ENCODE results near the gene FPR2.
"Not testable (repeated sequence)": the region's sequence is repeated elsewhere in the genome, so short reads cannot be mapped to it uniquely, and the experiment has no call there.

FPR2 gene

GRCh38 chr19:51742789-51743188, 18.2 kb upstream of the FPR2 start:
- DNase-seq: no peak

DNA sequence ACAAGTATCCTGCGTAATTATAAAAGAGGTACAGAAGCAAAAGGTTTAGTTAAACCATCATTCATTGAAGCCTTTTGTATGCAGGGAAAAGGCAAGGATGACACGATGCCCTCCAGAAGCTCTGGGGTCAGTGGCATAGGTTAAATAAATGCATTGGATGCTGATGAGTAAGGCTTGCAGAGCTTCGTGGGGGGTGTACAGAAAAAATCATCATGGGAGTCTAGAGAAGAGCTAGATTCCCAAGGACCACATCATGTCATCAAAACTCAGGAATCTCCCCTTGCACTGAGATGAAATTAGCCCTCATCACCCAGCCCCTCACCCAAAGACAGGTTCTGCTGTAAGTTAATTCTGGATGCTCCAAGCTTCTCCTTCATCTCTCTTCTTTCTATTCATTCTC, 17.6 kb upstream of the FPR2 start:
- DNase-seq: no peak

DNA sequence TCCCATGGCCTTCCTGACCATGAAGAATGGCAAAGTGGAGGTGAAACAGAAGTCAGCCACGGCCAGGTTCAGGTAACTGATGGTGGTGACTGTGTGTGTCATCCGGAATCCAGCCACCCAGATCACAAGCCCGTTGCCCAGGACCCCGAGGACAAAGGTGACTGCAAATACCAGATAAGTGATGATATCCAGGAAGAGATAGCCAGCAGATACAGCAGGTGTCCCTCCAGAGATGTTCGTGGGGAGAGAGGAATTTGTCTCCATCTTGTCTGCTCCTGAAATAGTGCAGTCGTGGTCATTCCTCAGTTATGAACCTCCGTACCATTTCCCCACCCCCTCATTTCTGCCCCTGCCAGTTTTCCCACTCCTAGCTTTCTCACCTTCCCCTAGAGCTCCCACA, 14.2 kb upstream of the FPR2 start:
- DNase-seq: no peak

DNA sequence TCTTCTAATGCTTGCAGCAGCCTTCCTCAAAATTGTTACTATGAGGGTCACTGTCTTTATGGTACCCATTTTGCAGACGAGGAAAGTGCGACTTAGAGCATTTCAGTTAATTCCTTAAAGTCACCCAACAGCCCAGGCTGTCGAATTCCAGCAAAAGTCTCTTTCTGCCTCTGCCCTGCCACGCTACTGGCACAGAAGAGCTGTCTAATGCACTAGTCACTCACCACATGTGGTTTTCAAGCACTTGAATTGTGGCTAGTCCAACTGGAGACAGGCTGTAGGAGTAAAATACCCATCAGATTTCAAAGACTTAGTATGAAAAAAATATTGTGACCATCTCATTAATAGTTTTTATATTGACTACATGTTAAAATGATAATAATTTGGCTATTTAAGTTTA, 11.0 kb upstream of the FPR2 start:
- DNase-seq: no peak

DNA sequence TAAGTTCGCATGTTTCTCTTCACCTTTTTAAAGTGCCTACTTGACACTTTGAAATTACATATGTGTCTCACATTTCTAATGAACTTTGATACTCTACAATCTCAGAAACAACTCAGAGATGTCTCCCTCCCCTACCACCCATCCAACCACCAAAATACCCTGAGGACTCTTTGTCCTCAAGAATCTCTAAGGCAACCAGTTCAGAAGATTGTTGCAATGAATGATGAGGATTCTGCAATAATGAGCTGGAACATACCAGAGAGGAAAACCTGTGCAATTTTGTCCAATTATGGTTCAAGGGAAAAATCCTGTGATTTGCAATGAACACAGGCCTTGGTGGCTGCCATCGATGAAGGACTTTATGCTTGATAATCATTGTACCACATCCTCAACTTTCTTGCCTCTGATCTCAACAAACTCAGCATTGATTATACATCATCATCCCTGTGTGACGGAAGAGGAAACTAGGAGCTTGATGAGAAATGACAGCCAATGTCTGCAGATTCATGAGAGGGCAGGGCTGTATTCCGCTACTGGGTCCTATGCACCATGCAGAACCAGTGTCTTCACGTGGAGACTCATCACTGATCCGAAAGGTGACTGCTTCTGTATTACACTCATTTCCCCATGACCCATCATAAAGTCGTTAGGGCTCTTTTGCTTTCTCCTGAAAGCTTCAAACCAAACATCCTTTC, 10.4 kb upstream of the FPR2 start:
- no peak for DNase-seq

GRCh38 chr19:51751655-51752054, 9.3 kb upstream of the FPR2 start, which contains the start of gene FPR1:
FPR1 (minus strand) TSS chr19:51751878; CDS start chr19:51746994, 4,884 bp downstream.
- DNase-seq: no peak

GRCh38 chr19:51754109-51754508, 6.9 kb upstream of the FPR2 start:
- DNase-seq: no peak

DNA sequence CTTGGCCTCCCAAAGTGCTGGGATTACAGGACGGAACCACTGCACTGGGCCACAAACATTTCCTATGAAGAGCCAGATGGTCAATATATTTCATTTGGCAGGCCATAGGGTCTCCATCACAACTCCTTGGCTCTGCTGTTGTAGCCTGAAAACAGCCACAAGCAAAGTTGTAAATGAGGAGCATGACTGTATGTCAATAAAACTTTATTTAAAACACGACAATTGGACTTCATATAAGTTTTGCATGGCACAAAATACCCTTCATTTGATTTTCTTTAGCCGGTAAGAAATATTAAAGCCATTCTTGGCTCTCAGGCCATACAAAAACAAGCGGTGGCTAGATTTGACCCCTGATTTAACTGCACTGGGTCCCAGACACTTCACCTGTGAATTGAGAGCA, 6.2 kb upstream of the FPR2 start:
- no peak for DNase-seq

DNA sequence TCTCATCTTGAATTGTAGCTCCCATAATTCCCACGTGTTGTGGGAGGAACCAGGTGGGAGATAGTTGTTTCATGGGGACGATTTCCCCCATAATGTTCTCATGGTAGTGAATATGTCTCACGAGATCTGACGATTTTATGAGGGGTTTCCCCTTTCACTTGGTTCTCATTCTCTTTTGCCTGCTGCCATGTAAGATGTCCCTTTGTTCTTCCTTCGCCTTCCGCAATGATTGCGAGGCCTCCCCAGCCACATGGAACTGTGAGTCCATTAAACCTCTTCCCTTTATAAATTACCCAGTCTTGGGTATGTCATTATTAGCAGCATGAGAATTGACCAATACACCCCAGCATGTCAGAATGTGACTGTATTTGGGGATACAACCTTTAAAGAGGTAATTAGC, 5.4 kb upstream of the FPR2 start:
- no peak for DNase-seq

GRCh38 chr19:51761696-51762095, 716 bp downstream of the FPR2 start:
- no peak for DNase-seq

DNA sequence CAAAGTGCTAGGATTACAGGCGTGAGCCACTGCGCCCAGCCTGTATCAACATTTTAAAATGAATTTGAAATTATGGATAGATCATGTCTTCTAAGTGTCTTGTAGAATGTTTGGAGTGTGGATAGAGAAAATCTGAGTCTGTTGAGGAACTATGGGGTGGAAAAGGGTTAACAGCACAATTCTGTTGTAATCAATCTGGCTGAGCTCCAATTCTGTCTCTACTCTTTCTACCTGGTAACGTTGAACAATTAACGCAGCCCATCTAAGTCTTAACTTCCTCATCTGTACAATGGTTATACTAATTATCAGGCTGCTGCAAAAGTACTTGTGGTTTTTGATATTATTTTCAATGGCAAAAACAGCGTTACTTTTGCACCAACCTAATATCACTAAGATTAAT, 4.1 kb downstream of the FPR2 start:
- DNase-seq: no peak

DNA sequence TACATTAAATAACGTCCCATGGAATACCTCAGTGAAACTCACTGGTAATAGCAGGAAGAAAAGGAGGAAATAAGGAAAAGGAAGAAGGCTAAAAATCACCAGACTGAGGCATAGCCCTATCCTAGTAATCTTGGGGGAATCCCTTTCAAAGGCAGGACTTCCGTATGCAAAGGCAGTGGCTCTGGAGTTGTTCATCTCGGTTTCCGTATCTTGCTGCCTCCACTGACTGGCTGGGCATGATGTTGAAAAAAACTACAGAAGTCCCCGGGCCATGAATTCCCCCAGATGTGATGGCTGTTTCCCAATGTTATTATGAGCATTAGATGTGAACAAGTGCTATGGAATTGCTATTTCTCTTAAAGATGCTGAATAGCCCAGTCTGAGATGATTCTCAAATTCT, 5.5 kb downstream of the FPR2 start:
- no peak for DNase-seq

DNA sequence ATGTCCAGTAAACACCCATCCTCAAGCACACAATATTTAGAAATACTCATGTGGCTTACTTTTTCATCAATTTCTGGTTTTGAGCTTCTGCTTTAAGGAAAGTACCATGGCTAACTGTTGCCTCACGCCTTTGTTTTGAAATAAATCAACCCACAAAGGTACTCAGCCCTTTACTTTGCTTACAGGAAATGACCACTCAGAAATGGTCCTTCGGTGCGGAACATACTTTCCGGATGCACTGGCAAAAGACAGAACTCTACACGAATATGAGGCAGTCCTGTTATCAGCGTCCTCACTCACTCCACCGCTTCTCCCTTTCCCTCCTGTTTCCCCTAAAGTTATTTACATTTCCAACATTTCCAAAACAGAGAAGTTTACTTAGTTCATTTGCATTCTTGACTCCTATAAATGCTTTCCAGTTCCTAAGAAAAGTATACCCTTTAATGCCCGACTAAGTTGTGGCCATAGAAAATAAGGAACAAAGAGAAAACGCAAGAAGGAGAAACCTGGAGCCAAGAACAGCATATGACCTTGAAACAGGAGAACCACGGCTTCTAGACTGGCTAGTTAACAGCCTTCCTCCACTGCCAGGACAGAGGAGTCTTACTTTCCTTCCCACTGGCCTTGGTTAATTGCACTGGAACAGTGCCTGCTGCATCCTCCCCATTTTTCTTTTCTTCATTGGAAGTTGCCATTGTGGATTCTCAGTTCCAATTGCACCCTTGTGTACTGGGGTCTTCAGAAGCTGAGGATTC, 10.6 kb downstream of the FPR2 start:
- DNase-seq: no peak

DNA sequence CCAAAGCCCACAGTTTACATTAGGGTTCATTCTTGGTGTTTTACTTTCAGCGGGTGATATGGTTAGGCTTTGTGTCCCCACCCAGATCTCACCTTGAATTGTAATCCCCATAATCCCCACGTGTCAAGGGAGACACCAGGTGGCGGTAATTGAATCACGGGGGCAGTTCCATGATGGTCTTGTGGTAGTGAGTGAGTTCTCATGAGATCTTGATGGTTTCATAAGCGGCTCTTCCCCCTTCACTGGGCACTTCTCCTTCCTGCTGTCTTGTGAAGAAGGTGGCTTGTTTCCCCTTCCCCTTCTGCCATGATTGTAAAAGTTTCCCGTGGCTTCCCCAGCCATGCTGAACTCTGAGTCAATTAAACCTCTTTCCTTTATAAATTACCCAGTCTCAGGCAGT, 12.0 kb downstream of the FPR2 start:
- no peak for DNase-seq

- not testable (repeated sequence) for DNase-seq
These were observed 15.6 kb downstream of the FPR2 start for GRCh38 chr19:51776561-51776960.

GRCh38 chr19:51777570-51778462, 16.8 kb downstream of the FPR2 start:
- peak; percentile 37 for DNase-seq

- no peak for DNase-seq
These were observed 18.2 kb downstream of the FPR2 start for GRCh38 chr19:51779181-51779580.

- DNase-seq: no peak
These were observed 18.7 kb downstream of the FPR2 start for GRCh38 chr19:51779703-51780102.

GRCh38 chr19:51780270-51780669, 19.3 kb downstream of the FPR2 start:
- DNase-seq: no peak

DNA sequence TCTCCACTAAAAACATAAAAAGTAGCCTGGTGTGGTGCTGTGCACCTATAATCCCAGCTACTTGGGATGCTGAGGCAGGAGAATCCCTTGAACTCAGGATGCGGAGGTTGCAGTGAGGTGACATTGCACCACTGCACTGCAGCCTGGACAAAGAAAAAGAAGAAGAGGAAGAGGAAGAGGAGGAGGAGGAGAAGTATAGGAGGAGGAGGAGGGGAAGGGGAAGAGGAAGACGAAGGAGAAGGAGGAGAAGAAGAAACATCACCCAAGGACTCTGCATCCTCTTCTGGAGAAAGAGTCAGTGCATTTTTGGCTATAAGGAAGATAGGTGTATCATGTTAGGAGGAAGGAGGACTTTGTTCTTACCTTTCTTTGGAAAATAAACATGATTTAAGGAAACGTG, 21.0 kb downstream of the FPR2 start:
- no peak for DNase-seq

DNA sequence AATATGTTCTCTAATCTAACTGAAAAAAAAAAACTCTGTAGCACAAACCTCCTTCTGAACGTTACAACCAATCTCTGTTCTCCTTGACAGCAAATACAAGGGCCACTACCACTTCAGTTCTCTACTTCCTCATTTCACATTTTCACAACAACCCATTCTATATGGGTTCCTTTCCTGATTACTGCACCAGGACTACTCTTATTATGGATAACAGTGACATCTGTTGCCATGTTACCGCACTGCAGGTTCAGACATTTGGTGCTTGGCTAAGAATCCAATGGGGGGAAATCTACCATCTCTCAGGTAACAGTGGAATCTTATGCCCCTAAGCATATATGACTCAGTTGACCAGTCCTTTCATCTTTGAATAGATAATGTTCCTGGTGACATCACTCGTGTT, 22.4 kb downstream of the FPR2 start:
- no peak for DNase-seq

DNA sequence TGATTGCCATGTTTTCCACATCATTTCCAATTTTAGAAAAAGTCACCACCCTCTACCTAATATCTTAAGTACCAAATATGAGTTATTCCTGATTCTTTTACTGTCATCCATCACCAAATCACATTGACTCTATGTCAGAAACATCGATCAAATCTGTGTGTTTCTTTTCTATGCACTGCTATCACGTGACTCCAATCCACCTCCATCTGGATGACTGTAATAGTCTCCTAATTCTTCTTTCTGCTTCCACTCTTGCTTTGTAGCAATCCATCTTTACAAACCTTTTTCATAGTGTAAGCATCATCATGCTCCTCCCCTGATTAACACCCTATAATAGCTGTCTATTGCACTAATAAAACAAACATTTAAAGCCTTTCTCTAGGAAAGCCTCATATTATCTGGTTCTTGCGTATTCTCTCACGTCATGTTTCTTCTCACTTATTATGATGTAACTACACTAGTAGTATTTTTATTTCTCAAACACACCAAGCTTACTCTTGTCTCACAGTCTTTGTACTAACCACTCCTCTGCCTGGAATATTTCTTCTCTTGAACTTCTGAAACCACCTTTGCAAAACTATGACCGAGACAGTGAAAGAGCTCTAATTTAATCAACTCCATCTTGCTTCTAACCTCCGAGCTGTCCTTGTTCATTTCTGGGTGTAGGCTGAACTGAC, 23.3 kb downstream of the FPR2 start:
- DNase-seq: no peak

All from COR-L47 (cell line).